Stomach (tissue), 9 donors: ENCODE results near the gene NCAPG. TPM values are rescaled to one million over a fixed set of nuclear protein-coding genes. Genes with fewer than 3 reads are reported as not detected.

Experiments used
- DNase-seq, 2 donors: peaks; one replicate each; pipeline versions ENCODE4 v3.0.0 to v3.0.0-alpha.2; 2013 to 2019
- H3K27ac ChIP-seq, 5 donors: fragments of 200-600 bp in 4 of 5; sonication (generic) in 4 of 5; one replicate each; pipeline ENCODE4 v1.5.1; 2013 to 2019; ENCODE audit warnings: mild to moderate bottlenecking in 1 of 5, moderate library complexity in 1 of 5
- H3K27me3 ChIP-seq, 3 donors: fragments of 200-600 bp; sonication (generic); one replicate each; pipeline ENCODE4 v1.5.1; 2017 to 2019; ENCODE audit warnings: mixed run types in 1 of 3
- H3K36me3 ChIP-seq, 4 donors: fragments of 200-600 bp; sonication (generic); 1 replicate in 3 of 4; 2 replicates in 1 of 4; pipeline ENCODE4 v1.5.1; 2016 to 2019
- H3K4me1 ChIP-seq, 4 donors: fragments of 200-600 bp; sonication (generic); one replicate each; pipeline ENCODE4 v1.5.1; 2016 to 2019
- H3K4me3 ChIP-seq, 4 donors: fragments of 200-600 bp; sonication (generic) in 3 of 4; one replicate each; pipeline ENCODE4 v1.5.1; 2016 to 2019; ENCODE audit warnings: mild to moderate bottlenecking in 1 of 4
- H3K9me3 ChIP-seq, 4 donors: fragments of 200-600 bp; sonication (generic); one replicate each; pipeline ENCODE4 v1.5.1; 2016 to 2019
- EP300 ChIP-seq: sonication (generic); formaldehyde crosslinking; IDR thresholded peaks from one replicate; pipeline ENCODE4 v1.6.1; 2017; ENCODE audit warnings: antibody characterized with exemption
- POLR2A ChIP-seq, 4 donors: fragments of 450-650 bp; IDR thresholded peaks; one replicate each; pipeline ENCODE4 v1.6.1; 2016; ENCODE audit warnings: antibody characterized with exemption in 4 of 4, control low read depth in 2 of 4, mild to moderate bottlenecking in 1 of 4, moderate library complexity in 1 of 4
- POLR2AphosphoS5 ChIP-seq, 3 donors: sonication (generic); formaldehyde crosslinking; IDR thresholded peaks; one replicate each; pipeline ENCODE4 v1.6.1; 2016; ENCODE audit warnings: antibody characterized with exemption in 3 of 3
- WGBS, 5 donors: extraction: QIAGEN DNeasy Blood & Tissue Kit in 3 of 5; methylation state at CpG; one replicate each; pipeline versions ENCODE4 v1.1.5 to v1.1.7; 2013 to 2018; 5-methylcytosine and 5-hydroxymethylcytosine counted together
- intact Hi-C: fragments of 100-400 bp; cut with DNase I; formaldehyde crosslinking; loops from one replicate; pipeline ENCODE4 v1.15.1; 2023; ENCODE audit warnings: low total_unique reads
- polyA plus RNA-seq, 3 donors: library from polyadenylated mRNA; stranded (reverse); fragments of 200-250 nt; gene quantifications; one replicate each; pipeline ENCODE4 v1.2.3, GENCODE V29; 2013
- total RNA-seq, 5 donors: library from RNA; depleted of rRNA; stranded (reverse); fragments of >200 nt; gene quantifications; one replicate each; pipeline versions ENCODE4 v1.1.0 to v1.2.3, GENCODE V29; 2014 to 2016
- TF ChIP-seq, protein P1 (sequence below), 7 experiments: fragments of 450-650 bp in 4 of 7; fragments of 200-600 bp in 3 of 7; sonication (generic) in 3 of 7; IDR thresholded peaks; one replicate each; pipeline ENCODE4 v1.5.1; 2016 to 2019; ENCODE audit warnings: antibody characterized with exemption in 7 of 7, control low read depth in 2 of 7, mild to moderate bottlenecking in 1 of 7
- donor health status: healthy with polysubstance abuse.
- donor health status: Bipolar disorder and iron deficiency.
- donor health status: healthy.

Gene NCAPG
- total and polyA plus RNA-seq, 8 donors: 0.61 to 16.3 (median 4.5) TPM

DNA sequence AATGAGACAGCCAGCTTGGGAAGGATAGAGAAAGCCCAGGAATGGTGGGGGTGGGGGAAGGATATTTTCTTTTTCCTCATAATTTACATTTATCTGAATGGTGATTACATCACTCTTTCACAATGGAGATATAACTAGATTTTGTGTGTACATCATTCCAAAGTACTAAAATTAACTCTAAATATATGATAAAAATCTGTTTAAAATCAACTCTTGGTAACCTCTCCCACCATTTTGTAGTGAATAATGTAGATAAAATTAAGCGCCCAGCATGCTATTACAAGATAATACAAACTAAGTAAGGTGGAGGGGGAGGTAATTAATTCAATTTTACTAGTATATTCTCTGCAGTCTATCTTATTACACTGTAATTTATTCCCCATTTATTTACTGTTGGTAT lies 78.9 kb downstream of the NCAPG start:
- intact Hi-C loops: no loop called here
- no peak for DNase-seq
- Histone ChIP-seq H3K9me3 (no peaks in the 10 kb centered on the region), H3K27ac (no peak overlapping the region), H3K4me1 (no peaks in the 10 kb centered on the region), H3K36me3 (peaks cover 0 to 9% (median 3%) of the 10 kb centered on the region in 4 donors), H3K27me3 (no peaks in the 10 kb centered on the region), H3K4me3 (no peak overlapping the region)
- no peak for TF ChIP-seq POLR2AphosphoS5 (IDR thresholded peaks at IDR 0.05)
- TF ChIP-seq POLR2A (IDR thresholded peaks at IDR 0.05): no peak
- TF ChIP-seq EP300: no peak
- TF ChIP-seq, protein P1, sequence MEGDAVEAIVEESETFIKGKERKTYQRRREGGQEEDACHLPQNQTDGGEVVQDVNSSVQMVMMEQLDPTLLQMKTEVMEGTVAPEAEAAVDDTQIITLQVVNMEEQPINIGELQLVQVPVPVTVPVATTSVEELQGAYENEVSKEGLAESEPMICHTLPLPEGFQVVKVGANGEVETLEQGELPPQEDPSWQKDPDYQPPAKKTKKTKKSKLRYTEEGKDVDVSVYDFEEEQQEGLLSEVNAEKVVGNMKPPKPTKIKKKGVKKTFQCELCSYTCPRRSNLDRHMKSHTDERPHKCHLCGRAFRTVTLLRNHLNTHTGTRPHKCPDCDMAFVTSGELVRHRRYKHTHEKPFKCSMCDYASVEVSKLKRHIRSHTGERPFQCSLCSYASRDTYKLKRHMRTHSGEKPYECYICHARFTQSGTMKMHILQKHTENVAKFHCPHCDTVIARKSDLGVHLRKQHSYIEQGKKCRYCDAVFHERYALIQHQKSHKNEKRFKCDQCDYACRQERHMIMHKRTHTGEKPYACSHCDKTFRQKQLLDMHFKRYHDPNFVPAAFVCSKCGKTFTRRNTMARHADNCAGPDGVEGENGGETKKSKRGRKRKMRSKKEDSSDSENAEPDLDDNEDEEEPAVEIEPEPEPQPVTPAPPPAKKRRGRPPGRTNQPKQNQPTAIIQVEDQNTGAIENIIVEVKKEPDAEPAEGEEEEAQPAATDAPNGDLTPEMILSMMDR (IDR thresholded peaks at IDR 0.05): no peak
- WGBS, 5 donors: 86 to 100% (median 93%) methylated on average over 1 of the region's 1 CpG

DNA sequence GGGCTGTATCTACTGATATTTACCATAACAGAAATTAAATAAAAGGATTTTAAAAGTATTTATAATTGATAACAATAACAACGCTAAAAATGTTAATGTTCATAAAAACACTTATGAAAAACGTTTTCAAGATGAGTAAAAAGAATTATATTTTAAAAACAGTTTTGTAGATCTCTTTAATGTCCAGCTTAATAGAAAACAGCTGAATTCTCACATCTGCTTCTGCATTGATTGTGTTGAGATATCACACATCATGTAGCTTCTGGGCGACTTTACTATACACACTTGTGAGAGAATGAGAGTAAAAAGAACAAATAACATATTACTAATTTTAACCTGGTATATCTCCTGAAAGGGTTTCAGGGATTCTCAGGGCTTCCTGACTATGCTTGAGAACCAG lies 83.6 kb downstream of the NCAPG start:
- Histone ChIP-seq H3K4me1 (no peaks in the 10 kb centered on the region), H3K9me3 (no peaks in the 10 kb centered on the region), H3K36me3 (no peaks in the 10 kb centered on the region), H3K27ac (no peak overlapping the region), H3K27me3 (no peaks in the 10 kb centered on the region), H3K4me3 (no peak overlapping the region)
- DNase-seq: no peak
- WGBS, 5 donors: 80 to 86% (median 83%) methylated on average over 3 of the region's 3 CpGs
- TF ChIP-seq, protein P1 (IDR thresholded peaks at IDR 0.05): no peak
- no peak for TF ChIP-seq POLR2AphosphoS5 (IDR thresholded peaks at IDR 0.05)
- TF ChIP-seq POLR2A (IDR thresholded peaks at IDR 0.05): no peak
- no peak for TF ChIP-seq EP300
- intact Hi-C loops: no loop called here

Other genes with a start within 250 kb of the NCAPG start
- gene LAP3, start 233.8 kb upstream of the NCAPG start, total RNA-seq: 100 to 1,000 TPM in 3 of 5 donors, 10 to 100 TPM in 2; 83.0 to 152 (median 117) TPM
- 10 to 100 TPM; 46.4 to 47.1 (median 46.6) TPM for gene LAP3, start 233.8 kb upstream of the NCAPG start, polyA plus RNA-seq
- 10 to 100 TPM; 10.6 to 43.5 (median 17.9) TPM for gene MED28, start 196.3 kb upstream of the NCAPG start, total RNA-seq
- gene MED28, start 196.3 kb upstream of the NCAPG start, polyA plus RNA-seq: 10 to 100 TPM in 2 of 3 donors, 1 to 10 TPM in 1; 6.5 to 15.0 (median 13.0) TPM
- gene FAM184B, start 29.4 kb upstream of the NCAPG start, total RNA-seq: under 1 TPM in 1 of 5 donors, not detected in 4; 0.18 TPM
- gene FAM184B, start 29.4 kb upstream of the NCAPG start, polyA plus RNA-seq: under 1 TPM in 1 of 3 donors, not detected in 2; 0.08 TPM
- 10 to 100 TPM in 4 of 5 donors, 1 to 10 TPM in 1; 2.9 to 49.8 (median 24.0) TPM for gene DCAF16, start 222 bp upstream of the NCAPG start, total RNA-seq
- 1 to 10 TPM; 4.9 to 8.7 (median 6.5) TPM for gene DCAF16, start 222 bp upstream of the NCAPG start, polyA plus RNA-seq
- gene LCORL, start 210.8 kb downstream of the NCAPG start, total RNA-seq: 10 to 100 TPM in 4 of 5 donors, 1 to 10 TPM in 1; 4.6 to 28.1 (median 15.6) TPM
- 1 to 10 TPM; 1.8 to 4.1 (median 2.5) TPM for gene LCORL, start 210.8 kb downstream of the NCAPG start, polyA plus RNA-seq